SK-N-SH (cell line): ENCODE results near the gene NOP9. TPM values are rescaled to one million over a fixed set of nuclear protein-coding genes. Genes with fewer than 3 reads are reported as not detected.

Source experiments
- CTCF ChIA-PET: fragments of 300-600, 350-600 bp; formaldehyde crosslinking; extraction: SDS; loops from one replicate; lab custom pipeline; 2021; lab: Yijun Ruan, JAX
- POLR2A ChIA-PET: fragments of 350-600 bp; sonication (Branson Sonifier 250); formaldehyde crosslinking; extraction: SDS; loops from one replicate; lab custom pipeline; 2020; ENCODE audit warnings: antibody characterized with exemption, inconsistent platforms; lab: Yijun Ruan, JAX
- DNase-seq: peaks from one replicate; pipeline ENCODE4 v3.0.0; 2012
- H2AFZ ChIP-seq: fragments of 200-600 bp; sonication (generic); 2 replicates; pipeline ENCODE4 v1.8.1; 2016; ENCODE audit warnings: antibody characterized with exemption, mild to moderate bottlenecking, low read depth
- H3F3A ChIP-seq: fragments of 200-600 bp; sonication (generic); replicated peaks from 2 replicates; pipeline ENCODE3; 2016; ENCODE audit warnings: antibody characterized with exemption, mild to moderate bottlenecking; ENCODE audit not compliant: insufficient read depth
- H3K27ac ChIP-seq, 2 experiments: fragments of 200-500 bp in 1 of 2; fragments of 200-600 bp in 1 of 2; sonication (Bioruptor generic) in 1 of 2; sonication (generic), shearing (Covaris generic) in 1 of 2; 2 replicates each; pipeline versions ENCODE4 v1.5.1 to v1.6.1; 2014 to 2016; ENCODE audit warnings: low read depth in 2 of 2, inconsistent platforms in 1 of 2, low read length in 1 of 2, mild to moderate bottlenecking in 1 of 2, mixed read lengths in 1 of 2
- H3K27me3 ChIP-seq: fragments of 200-600 bp; sonication (generic), shearing (Covaris generic); 2 replicates; pipeline ENCODE4 v1.6.1; 2016; ENCODE audit warnings: mixed run types; ENCODE audit not compliant: insufficient read depth
- H3K36me3 ChIP-seq, 2 experiments: fragments of 200-500 bp in 1 of 2; fragments of 200-600 bp in 1 of 2; sonication (Bioruptor generic) in 1 of 2; sonication (generic) in 1 of 2; replicated peaks in 1 of 2; 2 replicates each; pipeline versions ENCODE3 to v1.5.1; 2014 to 2016; ENCODE audit warnings: low read length in 1 of 2, mild to moderate bottlenecking in 1 of 2; ENCODE audit not compliant: insufficient read depth in 2 of 2, control insufficient read depth in 1 of 2
- H3K4me1 ChIP-seq, 2 experiments: fragments of 200-500 bp in 1 of 2; fragments of 200-600 bp in 1 of 2; sonication (Bioruptor generic) in 1 of 2; sonication (generic), shearing (Covaris generic) in 1 of 2; 2 replicates each; pipeline versions ENCODE4 v1.5.1 to v1.6.1; 2014 to 2016; ENCODE audit warnings: low read depth in 1 of 2, low read length in 1 of 2, mixed run types in 1 of 2; ENCODE audit not compliant: insufficient read depth in 2 of 2, control insufficient read depth in 1 of 2
- H3K4me2 ChIP-seq: fragments of 200-600 bp; sonication (generic), shearing (Covaris generic); 2 replicates; pipeline ENCODE4 v1.6.1; 2017; ENCODE audit warnings: mixed run types
- H3K4me3 ChIP-seq, 2 experiments: fragments of 200-500 bp in 1 of 2; fragments of 200-600 bp in 1 of 2; sonication (Bioruptor generic) in 1 of 2; sonication (generic), shearing (Covaris generic) in 1 of 2; 2 replicates each; pipeline versions ENCODE4 v1.5.1 to v1.8.1; 2014 to 2016; ENCODE audit warnings: low read depth in 2 of 2, inconsistent platforms in 1 of 2, low read length in 1 of 2, mild to moderate bottlenecking in 1 of 2, mixed read lengths in 1 of 2, moderate library complexity in 1 of 2
- H3K79me2 ChIP-seq: fragments of 200-600 bp; sonication (generic); 2 replicates; pipeline ENCODE4 v1.8.1; 2017; ENCODE audit warnings: mild to moderate bottlenecking; ENCODE audit not compliant: insufficient read depth
- H3K9ac ChIP-seq: fragments of 200-600 bp; sonication (generic); 2 replicates; pipeline ENCODE4 v1.6.1; 2017; ENCODE audit warnings: mixed run types
- H3K9me2 ChIP-seq: fragments of 200-600 bp; sonication (generic); 2 replicates; pipeline ENCODE4 v1.6.1; 2017; ENCODE audit warnings: mixed run types
- H3K9me3 ChIP-seq: fragments of 200-600 bp; sonication (generic); 2 replicates; pipeline ENCODE4 v1.6.1; 2017; ENCODE audit warnings: mixed run types, mild to moderate bottlenecking, moderate library complexity
- H4K20me1 ChIP-seq: fragments of 200-600 bp; sonication (generic); 2 replicates; pipeline ENCODE4 v1.6.1; 2017; ENCODE audit warnings: mild to moderate bottlenecking, mixed run types; ENCODE audit not compliant: insufficient read depth
- FOSL2 ChIP-seq: IDR thresholded peaks from 2 replicates; pipeline ENCODE4 v1.4.0; 2012; ENCODE audit warnings: low read depth, mild to moderate bottlenecking, moderate library complexity, borderline replicate concordance
- FOXJ3 ChIP-seq: sonication (generic); formaldehyde crosslinking; IDR thresholded peaks from 2 replicates; pipeline ENCODE4 v1.5.1; 2020; ENCODE audit warnings: mild to moderate bottlenecking, missing genetic modification reagents
- FOXM1 ChIP-seq: IDR thresholded peaks from 2 replicates; pipeline ENCODE4 v1.4.0; 2012; ENCODE audit warnings: low read depth, mild to moderate bottlenecking
- GABPA ChIP-seq: IDR thresholded peaks from 2 replicates; pipeline ENCODE4 v1.4.0; 2012; ENCODE audit warnings: low read depth, mild to moderate bottlenecking
- IRF3 ChIP-seq: fragments of 150-350 bp; IDR thresholded peaks from 2 replicates; pipeline ENCODE4 v1.6.1; 2016; ENCODE audit warnings: mild to moderate bottlenecking, low read depth, low read length
- JUND ChIP-seq: IDR thresholded peaks from 2 replicates; pipeline ENCODE4 v1.4.0; 2012
- MEF2A ChIP-seq: IDR thresholded peaks from 2 replicates; pipeline ENCODE4 v1.4.0; 2012; ENCODE audit warnings: low read depth, borderline replicate concordance
- MXI1 ChIP-seq: IDR thresholded peaks from 2 replicates; pipeline ENCODE4 v1.6.1; 2012; ENCODE audit warnings: mild to moderate bottlenecking, low read depth, low read length, improper control_type of control experiment
- NFIC ChIP-seq: IDR thresholded peaks from 2 replicates; pipeline ENCODE4 v1.4.0; 2012; ENCODE audit warnings: borderline replicate concordance
- POLR2AphosphoS5 ChIP-seq: IDR thresholded peaks from 2 replicates; pipeline ENCODE4 v1.6.1; 2012; ENCODE audit warnings: low read depth, low read length
- RAD21 ChIP-seq: IDR thresholded peaks from 2 replicates; pipeline ENCODE4 v1.6.1; 2012; ENCODE audit warnings: mild to moderate bottlenecking, low read length
- RFX5 ChIP-seq: IDR thresholded peaks from 2 replicates; pipeline ENCODE4 v1.6.1; 2012; ENCODE audit warnings: mild to moderate bottlenecking, improper control_type of control experiment, low read length
- RXRA ChIP-seq: IDR thresholded peaks from 2 replicates; pipeline ENCODE4 v1.4.0; 2012; ENCODE audit warnings: low read depth, mild to moderate bottlenecking, borderline replicate concordance
- SMC3 ChIP-seq: IDR thresholded peaks from 2 replicates; pipeline ENCODE4 v1.6.1; 2012; ENCODE audit warnings: low read depth, low read length, improper control_type of control experiment
- TCF12 ChIP-seq: IDR thresholded peaks from 2 replicates; pipeline ENCODE4 v1.4.0; 2012
- TEAD4 ChIP-seq: IDR thresholded peaks from 2 replicates; pipeline ENCODE4 v1.4.0; 2012; ENCODE audit warnings: mild to moderate bottlenecking, borderline replicate concordance; ENCODE audit not compliant: insufficient read depth
- ZBTB33 ChIP-seq: IDR thresholded peaks from 2 replicates; pipeline ENCODE4 v1.4.0; 2012; ENCODE audit warnings: low read depth, borderline replicate concordance
- WGBS: methylation state at CpG from one replicate; pipeline ENCODE4 v1.1.6; 2017; ENCODE audit warnings: low lambda C conversion rate; 5-methylcytosine and 5-hydroxymethylcytosine counted together
- polyA plus RNA-seq, 3 experiments: library from polyadenylated mRNA; depleted of rRNA; stranded (reverse); fragments of >200 nt; gene quantifications; 2 replicates each; pipeline ENCODE4 v1.2.3, GENCODE V29; 2012

Gene NOP9
- polyA plus RNA-seq, 1 of the 3 experiments (the other 2 are of a cell fraction) = 11.9 TPM

GRCh38 chr14:24263848-24264247, 35.8 kb upstream of the NOP9 start:
- ChIA-PET POLR2A (no interaction called here), CTCF (interaction anchor here (0.6 to 3.7 kb wide), 4 partner anchors 16 to 74 kb away, joined by 3 to 20 read pairs (median 6); partner anchors contain the start of gene TINF2)
- 66% methylated on average over 6 of the region's 6 CpGs for WGBS
- Histone ChIP-seq H3K4me3 (no peak overlapping the region), H3K4me2 (no peak overlapping the region), H3K27ac (no peak overlapping the region), H3K79me2 (no peaks in the 10 kb centered on the region), H3K9me3 (no peaks in the 10 kb centered on the region), H3K9ac (no peak overlapping the region), H3K27me3 (no peaks in the 10 kb centered on the region), H3F3A (no peaks in the 10 kb centered on the region), H3K4me1 (peaks cover 0 to 2% of the 10 kb centered on the region in 2 experiments; a peak in 1 of 4 replicates), H3K9me2 (no peaks in the 10 kb centered on the region), H4K20me1 (no peaks in the 10 kb centered on the region), H2AFZ (no peak overlapping the region), H3K36me3 (peaks cover 0 to 25% of the 10 kb centered on the region in 2 experiments)
- no peak for DNase-seq
- TF ChIP-seq MEF2A (no peak), GABPA (no peak), SMC3 (no peak), JUND (no peak), RXRA (no peak)

GRCh38 chr14:24264298-24264697, 35.4 kb upstream of the NOP9 start:
- Histone ChIP-seq H3K4me3 (no peak overlapping the region), H3K79me2 (no peaks in the 10 kb centered on the region), H3K27ac (no peak overlapping the region), H3K9me2 (no peaks in the 10 kb centered on the region), H3K36me3 (peaks cover 0 to 29% of the 10 kb centered on the region in 2 experiments), H3K4me2 (no peak overlapping the region), H3K27me3 (no peaks in the 10 kb centered on the region), H3K4me1 (no peaks in the 10 kb centered on the region), H3F3A (no peaks in the 10 kb centered on the region), H4K20me1 (no peaks in the 10 kb centered on the region), H3K9ac (no peak overlapping the region), H3K9me3 (no peaks in the 10 kb centered on the region), H2AFZ (no peak overlapping the region)
- TF ChIP-seq POLR2AphosphoS5 = no peak
- TF ChIP-seq FOXJ3 (CRISPR knock-in tag) = no peak
- no peak for TF ChIP-seq TCF12
- TF ChIP-seq TEAD4 = no peak
- TF ChIP-seq FOXM1 = no peak
- ChIA-PET POLR2A (no interaction called here), CTCF (interaction anchor here (2.7 to 3.7 kb wide), 2 partner anchors 22 to 33 kb away, joined by 9 to 20 read pairs; partner anchors contain the start of gene TINF2)
- 83% methylated on average over 2 of the region's 6 CpGs for WGBS
- DNase-seq = no peak

GRCh38 chr14:24266344-24267244, 33.1 kb upstream of the NOP9 start:
- no peaks in the 10 kb centered on the region for H3K9me2 ChIP-seq
- ChIA-PET POLR2A (no interaction called here), CTCF (interaction anchor here (1.3 kb wide), 1 partner anchor 67 kb away, joined by 4 read pairs; no protein-coding TSS in a partner anchor)
- no peak overlapping the region for H3K4me3 ChIP-seq
- H3K9ac ChIP-seq = no peak overlapping the region
- no peak overlapping the region for H2AFZ ChIP-seq
- peaks cover 0 to 31% of the 10 kb centered on the region in 2 experiments for H3K36me3 ChIP-seq
- peaks cover 0 to 4% of the 10 kb centered on the region in 2 experiments; a peak in 1 of 4 replicates for H3K4me1 ChIP-seq
- H3K4me2 ChIP-seq = no peak overlapping the region
- no peak overlapping the region for H3K27ac ChIP-seq
- H4K20me1 ChIP-seq = no peaks in the 10 kb centered on the region
- no peak for DNase-seq
- H3K79me2 ChIP-seq = no peaks in the 10 kb centered on the region
- 79% methylated on average over 17 of the region's 18 CpGs for WGBS
- H3K9me3 ChIP-seq = no peaks in the 10 kb centered on the region
- H3F3A ChIP-seq = no peaks in the 10 kb centered on the region
- no peaks in the 10 kb centered on the region for H3K27me3 ChIP-seq
- TF ChIP-seq TCF12 (no peak), ZBTB33 (no peak), RAD21 (no peak), FOXJ3 (CRISPR knock-in tag) (no peak), FOSL2 (no peak), POLR2AphosphoS5 (no peak), TEAD4 (no peak), FOXM1 (no peak), RFX5 (no peak), NFIC (no peak), IRF3 (no peak), MXI1 (no peak)
